Frontal cortex (tissue), 4 donors: ENCODE data around the gene SLC19A3. TPM values are rescaled to one million over a fixed set of nuclear protein-coding genes. Genes with fewer than 3 reads are reported as not detected.
"Not testable (repeated sequence)": the region's sequence is repeated elsewhere in the genome, so short reads cannot be mapped to it uniquely, and the experiment has no call there.

Experiments
- DNase-seq, 2 donors: peaks; one replicate each; pipeline ENCODE4 v3.0.0; 2012; ENCODE audit warnings: low spot score in 2 of 2
- FAIRE-seq: peaks from 2 replicates; lab custom pipeline; 2012; peaks lifted over from hg19 to GRCh38; lab: Jason Lieb, UNC
- total RNA-seq: library from RNA; depleted of rRNA; stranded (reverse); fragments of >200 nt; gene quantifications from one replicate; pipeline ENCODE4 v1.2.3, GENCODE V29; 2014
- donor health status: control.
- donor health status: control.
- donor health status: control.

Gene SLC19A3
- 2.0 TPM for total RNA-seq

DNA sequence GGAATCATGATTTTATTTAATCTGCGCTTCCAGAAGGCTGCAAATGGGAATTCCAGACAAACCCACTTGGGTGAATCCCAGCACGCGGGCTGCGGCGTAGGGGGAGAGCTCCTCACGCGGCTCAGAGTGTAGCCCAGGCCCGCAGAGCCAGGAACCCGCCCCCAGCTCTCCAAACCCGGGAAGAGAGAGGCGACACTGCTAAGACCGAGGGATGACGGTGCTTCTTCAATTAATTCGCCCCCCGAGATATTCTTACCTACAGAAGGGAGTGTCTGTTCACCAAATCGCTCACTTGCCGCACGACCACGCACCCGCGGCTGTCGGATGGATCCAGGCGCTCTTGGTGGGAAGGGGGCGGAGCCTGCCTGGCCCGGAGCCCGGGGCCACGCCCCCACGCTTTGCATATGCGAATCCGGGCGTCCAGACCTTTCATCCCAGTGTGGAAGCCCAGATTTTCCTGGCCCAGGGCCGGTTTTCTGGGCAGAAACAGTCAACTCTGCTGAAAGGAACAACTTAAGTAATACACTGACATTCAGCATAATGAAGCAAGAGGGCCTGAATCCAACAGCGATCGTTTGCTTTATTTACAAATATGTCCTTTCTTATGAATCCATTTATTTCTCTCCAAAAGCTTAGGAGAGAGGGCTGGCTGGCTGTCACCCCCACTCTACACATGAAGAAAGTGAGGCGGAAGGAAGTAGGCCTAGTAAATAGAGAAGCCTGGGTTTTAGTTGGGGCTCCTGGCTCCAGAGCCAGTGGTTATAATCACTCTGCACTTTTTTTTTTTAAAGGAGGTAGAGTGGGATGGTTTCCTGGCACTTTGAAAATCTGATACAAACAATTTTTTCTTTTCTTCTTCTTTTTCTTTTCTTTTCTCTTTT, at the start of gene SLC19A3:
TSS of gene SLC19A3 (minus strand) at position 342 of the 881 bp plus-strand sequence. CDS start 15,710 bp downstream, outside the sequence.
- FAIRE-seq (no peak), DNase-seq (peak; percentile 46 to 79)

DNA sequence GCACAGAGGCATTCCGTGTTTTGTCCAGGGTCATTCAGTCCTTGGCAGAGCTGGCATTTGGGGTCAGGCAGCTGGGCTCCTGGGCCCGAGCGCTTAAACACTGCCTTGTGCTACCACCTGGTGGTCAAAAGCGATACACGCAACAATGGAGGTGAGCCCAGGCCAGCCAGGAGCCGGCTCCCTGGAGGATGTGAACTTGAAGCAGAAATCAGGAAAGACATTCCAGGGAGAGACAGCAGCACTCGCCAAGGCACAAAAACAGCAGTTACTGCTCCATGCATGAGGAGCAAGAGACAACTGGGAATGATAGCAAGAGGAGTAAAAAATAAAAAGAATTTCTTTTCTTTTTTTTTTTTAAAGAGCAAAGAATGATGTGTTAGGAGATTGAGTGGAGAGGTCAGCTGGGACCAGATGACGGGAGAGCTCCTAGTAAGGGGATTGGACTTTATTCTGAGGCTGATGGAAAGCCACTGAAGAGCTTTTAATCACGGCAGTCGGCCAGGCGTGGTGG, 48.6 kb upstream of the SLC19A3 start:
- FAIRE-seq: no peak
- DNase-seq: peak; percentile 72 to 79

GRCh38 chr2:227765788-227766372, 48.1 kb upstream of the SLC19A3 start:
- FAIRE-seq: no peak

DNA sequence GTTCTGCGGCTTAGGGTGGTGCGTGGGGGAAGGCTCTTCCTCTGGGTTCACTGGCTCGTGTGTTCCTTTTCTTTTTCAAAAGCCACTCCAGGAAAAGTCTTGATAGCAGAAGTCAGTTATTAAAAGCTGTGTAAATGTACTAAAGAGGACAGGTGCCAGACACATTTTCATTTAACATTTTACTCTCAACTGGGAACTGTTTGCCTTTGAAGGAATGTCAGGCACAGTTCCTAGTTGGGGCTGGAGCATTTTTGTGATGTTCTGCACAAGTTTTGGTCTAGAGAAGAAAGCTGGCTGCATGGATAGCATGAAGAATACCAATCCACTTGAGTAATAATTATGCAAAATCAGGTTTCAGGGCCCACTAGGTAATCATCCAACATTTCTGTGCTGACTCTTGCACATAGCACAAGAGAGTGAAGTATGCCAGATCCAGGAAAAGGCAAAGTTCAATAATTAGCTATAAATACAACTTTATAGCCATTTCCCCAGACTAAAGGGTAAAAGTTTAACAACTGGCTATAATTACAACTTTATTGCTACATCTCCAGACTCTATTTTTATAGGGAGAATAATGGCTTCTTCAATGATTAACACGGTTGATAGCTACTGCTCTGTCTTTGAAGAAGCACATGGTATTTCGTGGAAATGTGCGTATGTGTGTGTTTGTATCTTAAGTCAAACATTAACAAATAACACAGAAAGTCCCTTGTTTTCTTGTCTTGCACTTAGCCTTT, 44.1 kb upstream of the SLC19A3 start:
- FAIRE-seq: no peak
- DNase-seq: no peak

More at GRCh38 chr2:227765788-227766372, 48.1 kb upstream of the SLC19A3 start:
- no peak for DNase-seq

DNA sequence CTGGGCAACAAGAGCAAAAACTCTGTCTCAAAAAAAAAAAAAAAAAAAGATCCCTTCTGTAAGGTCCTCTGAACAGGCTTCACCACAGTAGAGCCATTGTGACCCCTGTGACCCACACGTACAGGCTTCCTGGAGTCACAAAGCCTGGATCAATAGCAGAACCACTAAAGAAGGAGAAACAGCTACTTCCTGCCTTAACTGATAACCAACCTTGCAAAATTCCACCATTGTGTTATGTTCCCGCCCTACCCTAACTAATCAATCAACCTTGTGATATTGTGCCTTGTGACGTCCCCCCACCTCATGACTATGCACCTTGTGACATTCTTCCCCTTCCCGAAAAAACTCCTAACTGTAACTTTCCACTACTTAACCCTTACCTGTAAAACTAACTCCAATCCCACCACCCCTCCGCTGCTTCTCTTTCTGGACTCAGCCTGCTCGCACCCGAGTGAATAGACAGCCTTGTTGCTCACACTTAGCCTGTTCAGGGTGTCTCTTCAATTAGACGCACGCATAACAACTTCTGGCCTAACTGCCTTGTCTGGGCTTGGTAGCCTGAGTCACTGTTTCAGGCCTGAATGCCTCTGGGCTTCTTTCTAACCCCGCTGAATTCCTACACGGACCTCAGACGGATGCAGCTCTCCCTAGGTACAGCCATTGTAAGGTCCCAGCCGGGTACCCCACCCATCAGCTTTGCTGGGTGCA, 41.7 kb upstream of the SLC19A3 start:
- no peak for DNase-seq
- no peak for FAIRE-seq

- FAIRE-seq: not testable (repeated sequence)
Measured at GRCh38 chr2:227756261-227756660, 38.4 kb upstream of the SLC19A3 start.

DNA sequence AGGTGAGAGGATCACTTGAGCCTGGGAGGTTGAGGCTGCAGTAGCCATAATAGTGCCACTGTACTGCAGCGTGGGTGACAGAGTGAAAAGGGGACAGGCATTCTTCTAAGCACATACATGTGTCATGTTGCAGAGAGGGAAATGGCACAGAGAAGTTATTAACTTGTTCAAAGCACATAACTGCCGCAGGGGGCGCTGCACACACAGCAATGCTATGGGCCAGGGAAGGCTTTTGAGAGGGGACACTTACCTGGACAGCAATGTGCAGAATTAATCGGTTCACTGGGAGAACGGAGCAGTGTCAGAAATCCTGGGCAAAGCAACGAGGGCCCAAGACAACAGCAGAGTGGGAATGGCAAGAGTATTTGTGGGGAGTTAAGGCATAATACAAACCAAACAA, 30.3 kb upstream of the SLC19A3 start:
- no peak for DNase-seq

More at GRCh38 chr2:227756261-227756660, 38.4 kb upstream of the SLC19A3 start:
- DNase-seq: not testable (repeated sequence)

DNA sequence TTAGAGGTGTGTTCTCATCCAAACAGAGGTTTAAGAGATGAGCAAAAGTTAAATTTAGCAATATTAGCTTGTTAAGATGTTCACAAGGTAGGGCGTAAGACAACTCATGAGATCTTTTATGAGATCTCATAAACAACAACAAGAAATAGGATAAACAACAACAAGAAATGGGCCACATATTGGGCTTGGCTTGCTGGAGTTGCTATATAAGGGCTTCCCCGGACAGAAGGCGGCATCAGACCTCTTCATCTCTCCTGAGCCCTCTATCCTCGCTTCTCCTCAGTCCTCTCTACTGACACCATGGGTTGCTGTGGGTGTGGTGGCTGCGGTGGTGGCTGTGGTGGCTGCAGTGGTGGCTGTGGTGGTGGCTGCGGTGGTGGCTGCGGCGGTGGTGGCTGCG, 27.8 kb upstream of the SLC19A3 start, which contains the start of gene SCYGR8:
TSS of gene SCYGR8 (plus strand) at position 301 of the 400 bp plus-strand sequence. CDS start at position 301, 0 bp downstream.
- FAIRE-seq (no peak), DNase-seq (no peak)

More for the DNA sequence above, 30.3 kb upstream of the SLC19A3 start:
- FAIRE-seq: no peak

- FAIRE-seq, DNase-seq: not testable (repeated sequence)
Measured at GRCh38 chr2:227740705-227741104, 22.9 kb upstream of the SLC19A3 start.

GRCh38 chr2:227739351-227739750, 21.5 kb upstream of the SLC19A3 start:
- DNase-seq: no peak
- FAIRE-seq: no peak

GRCh38 chr2:227728035-227728434, 10.2 kb upstream of the SLC19A3 start, which contains the start of gene SCYGR7:
Gene SCYGR7 (plus strand): TSS chr2:227728335. CDS start chr2:227728335, 0 bp downstream.
- FAIRE-seq: no peak

GRCh38 chr2:227724394-227725039, 6.7 kb upstream of the SLC19A3 start, which contains the start of gene SCYGR6:
Gene SCYGR6 (minus strand): TSS chr2:227724757. CDS start chr2:227724757, 0 bp downstream.
- no peak for FAIRE-seq

More at GRCh38 chr2:227728035-227728434, 10.2 kb upstream of the SLC19A3 start, which contains the start of gene SCYGR7:
- DNase-seq: no peak

GRCh38 chr2:227722821-227723220, 5.0 kb upstream of the SLC19A3 start:
- DNase-seq, FAIRE-seq: not testable (repeated sequence)

More at GRCh38 chr2:227724394-227725039, 6.7 kb upstream of the SLC19A3 start, which contains the start of gene SCYGR6:
- no peak for DNase-seq

DNA sequence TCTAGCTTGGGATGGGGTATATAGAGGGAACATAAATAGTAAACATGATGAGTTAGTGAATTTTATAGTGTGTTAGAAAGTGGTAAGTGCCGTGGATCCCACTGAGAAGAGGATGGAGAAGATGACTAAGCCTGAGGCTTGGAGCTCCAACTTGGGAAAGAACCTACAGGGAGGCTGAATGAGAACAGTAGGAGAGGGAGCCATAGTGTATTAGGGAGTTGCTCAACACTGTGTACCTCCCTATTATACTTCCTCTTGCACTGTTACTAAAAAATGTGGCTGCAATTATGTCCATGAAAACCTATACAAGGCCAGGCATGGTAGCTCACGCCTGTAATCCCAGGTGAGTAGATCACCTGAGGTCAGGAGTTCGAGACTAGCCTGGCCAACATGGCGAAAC, 2.9 kb upstream of the SLC19A3 start:
- FAIRE-seq (no peak), DNase-seq (no peak)

DNA sequence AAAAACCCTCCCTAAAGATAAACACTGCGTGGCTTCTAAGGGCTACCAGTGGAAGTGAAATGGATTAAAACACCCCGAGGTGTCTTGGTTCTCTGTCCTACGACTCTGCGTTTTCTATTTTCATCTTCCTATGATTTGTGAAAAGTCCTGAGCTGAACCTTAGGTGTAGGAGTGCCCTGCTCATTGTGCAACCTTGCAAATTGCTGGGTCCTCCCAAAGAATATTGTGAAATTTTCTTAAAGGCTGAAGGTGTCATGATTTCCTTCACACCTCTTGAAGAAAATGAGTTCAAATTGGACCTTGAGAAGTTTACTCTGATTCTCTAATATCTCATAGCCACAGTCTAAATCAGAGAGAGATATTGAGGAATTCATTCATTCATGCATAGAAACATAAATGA, 1.8 kb upstream of the SLC19A3 start:
- no peak for DNase-seq
- FAIRE-seq: no peak

DNA sequence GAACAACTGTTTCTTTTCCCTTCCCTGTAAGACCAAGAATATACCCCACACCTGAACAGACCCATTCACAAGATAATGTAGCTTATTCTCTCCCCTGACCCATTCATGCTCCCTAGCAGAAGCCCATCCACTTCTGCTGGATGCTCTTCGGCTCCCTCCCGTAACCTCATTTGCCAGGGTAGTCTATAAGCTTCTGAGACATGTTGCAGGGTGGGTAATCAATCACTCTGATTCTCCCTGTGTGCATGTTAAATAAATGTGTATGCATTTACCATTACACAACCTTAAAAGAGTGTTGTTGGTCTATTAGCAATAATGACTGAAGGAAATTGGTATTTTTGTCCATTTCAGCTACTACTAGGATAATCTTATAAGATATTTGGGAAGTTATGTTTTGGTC, 1.3 kb downstream of the SLC19A3 start:
- DNase-seq (no peak), FAIRE-seq (no peak)

DNA sequence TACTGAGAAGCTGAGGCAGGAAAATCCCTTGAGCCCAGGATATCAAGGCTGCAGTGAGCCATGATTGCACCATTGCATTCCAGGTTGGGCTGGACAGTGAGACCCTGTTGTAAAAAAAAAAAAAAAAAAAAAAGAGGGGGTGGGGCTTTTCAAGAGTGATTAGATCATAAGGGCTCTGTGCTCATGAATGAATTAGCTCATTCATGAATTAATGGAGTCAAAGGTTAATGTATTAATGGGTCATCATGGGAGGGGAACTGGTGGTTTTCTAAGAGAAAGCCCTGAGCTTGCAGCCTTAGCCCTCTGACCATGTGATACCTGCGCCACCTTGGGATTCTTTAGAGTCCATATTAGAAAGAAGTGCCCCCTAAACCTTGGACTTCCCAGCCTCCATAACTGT, 4.5 kb downstream of the SLC19A3 start:
- no peak for DNase-seq

GRCh38 chr2:227710986-227711385, 6.8 kb downstream of the SLC19A3 start:
- no peak for FAIRE-seq
- no peak for DNase-seq

More for the DNA sequence above, 4.5 kb downstream of the SLC19A3 start:
- FAIRE-seq: no peak
